GM12874 (cell line): ENCODE data around the gene SIPA1.

Experiments
- TF ChIP-seq, protein P1 (sequence below): IDR thresholded peaks from 2 replicates; pipeline ENCODE4 v1.5.1; 2011; ENCODE audit warnings: low read depth, mild to moderate bottlenecking, control low read depth, low read length, moderate library complexity; ENCODE audit not compliant: insufficient read depth

The SIPA1 gene

DNA sequence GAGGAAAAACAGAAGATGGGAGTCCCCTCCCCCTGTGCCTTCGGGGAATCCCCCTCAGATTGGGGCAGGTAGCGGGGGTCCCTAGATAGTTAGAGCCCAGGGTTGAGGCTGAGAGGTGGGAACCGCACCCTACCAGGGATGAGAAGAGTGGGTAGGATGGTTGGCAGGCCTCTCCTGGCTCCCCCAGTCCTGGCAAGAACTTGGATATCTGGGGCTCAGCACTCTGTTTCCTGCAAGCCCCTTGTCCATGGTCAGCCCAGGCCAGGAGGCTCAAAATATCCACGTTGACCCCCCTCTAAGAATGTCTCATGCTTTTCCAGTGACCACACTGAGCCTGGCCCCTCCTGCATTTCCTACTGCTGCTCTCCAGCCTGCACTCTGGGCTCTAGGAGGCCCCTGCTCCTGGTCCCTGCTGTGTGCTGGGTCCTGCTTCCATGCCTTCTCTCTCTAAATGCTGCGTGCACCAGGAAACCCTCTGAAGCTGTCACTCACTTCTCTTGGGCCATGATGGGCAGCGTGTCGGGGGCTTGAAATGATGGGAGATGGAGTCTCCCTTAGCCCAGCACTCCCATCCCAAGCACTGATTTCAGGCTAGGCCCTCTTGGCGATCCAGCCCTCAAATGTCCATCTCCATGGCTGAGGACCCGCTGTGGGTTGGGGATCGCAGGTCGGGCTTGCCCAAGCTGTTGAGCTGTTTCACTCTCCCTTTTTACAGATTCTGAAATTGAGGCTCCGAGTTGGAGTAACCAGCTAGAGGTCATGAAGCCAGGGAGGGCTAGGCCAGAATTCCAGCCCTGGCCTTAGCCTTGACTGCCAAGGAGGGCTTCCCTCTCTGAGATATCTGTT lies 25.9 kb upstream of the SIPA1 start:
- TF ChIP-seq, protein P1, sequence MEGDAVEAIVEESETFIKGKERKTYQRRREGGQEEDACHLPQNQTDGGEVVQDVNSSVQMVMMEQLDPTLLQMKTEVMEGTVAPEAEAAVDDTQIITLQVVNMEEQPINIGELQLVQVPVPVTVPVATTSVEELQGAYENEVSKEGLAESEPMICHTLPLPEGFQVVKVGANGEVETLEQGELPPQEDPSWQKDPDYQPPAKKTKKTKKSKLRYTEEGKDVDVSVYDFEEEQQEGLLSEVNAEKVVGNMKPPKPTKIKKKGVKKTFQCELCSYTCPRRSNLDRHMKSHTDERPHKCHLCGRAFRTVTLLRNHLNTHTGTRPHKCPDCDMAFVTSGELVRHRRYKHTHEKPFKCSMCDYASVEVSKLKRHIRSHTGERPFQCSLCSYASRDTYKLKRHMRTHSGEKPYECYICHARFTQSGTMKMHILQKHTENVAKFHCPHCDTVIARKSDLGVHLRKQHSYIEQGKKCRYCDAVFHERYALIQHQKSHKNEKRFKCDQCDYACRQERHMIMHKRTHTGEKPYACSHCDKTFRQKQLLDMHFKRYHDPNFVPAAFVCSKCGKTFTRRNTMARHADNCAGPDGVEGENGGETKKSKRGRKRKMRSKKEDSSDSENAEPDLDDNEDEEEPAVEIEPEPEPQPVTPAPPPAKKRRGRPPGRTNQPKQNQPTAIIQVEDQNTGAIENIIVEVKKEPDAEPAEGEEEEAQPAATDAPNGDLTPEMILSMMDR = no peak

DNA sequence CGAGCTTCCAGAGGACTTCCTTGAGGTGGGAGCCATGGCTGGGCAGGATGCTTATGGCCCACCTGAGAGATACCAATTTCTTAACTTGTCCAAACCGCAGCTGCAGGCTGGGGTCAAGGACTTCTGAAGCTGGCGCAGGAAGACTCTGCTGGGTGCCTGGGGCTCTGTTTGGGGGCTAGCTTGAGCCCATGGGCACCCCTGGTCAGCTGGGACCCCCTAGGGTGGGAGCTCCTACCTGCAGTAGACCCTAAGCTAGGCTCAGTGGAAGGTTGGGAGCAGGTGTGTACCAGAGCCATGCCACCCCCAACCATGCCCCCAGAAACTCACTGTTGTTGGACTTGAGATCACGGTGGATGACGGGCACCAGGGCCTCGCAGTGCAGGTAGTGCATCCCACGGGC lies 25.2 kb upstream of the SIPA1 start:
- TF ChIP-seq, protein P1 = no peak

- TF ChIP-seq, protein P1 = no peak
Observed at GRCh38 chr11:65613091-65613928, 24.6 kb upstream of the SIPA1 start.

DNA sequence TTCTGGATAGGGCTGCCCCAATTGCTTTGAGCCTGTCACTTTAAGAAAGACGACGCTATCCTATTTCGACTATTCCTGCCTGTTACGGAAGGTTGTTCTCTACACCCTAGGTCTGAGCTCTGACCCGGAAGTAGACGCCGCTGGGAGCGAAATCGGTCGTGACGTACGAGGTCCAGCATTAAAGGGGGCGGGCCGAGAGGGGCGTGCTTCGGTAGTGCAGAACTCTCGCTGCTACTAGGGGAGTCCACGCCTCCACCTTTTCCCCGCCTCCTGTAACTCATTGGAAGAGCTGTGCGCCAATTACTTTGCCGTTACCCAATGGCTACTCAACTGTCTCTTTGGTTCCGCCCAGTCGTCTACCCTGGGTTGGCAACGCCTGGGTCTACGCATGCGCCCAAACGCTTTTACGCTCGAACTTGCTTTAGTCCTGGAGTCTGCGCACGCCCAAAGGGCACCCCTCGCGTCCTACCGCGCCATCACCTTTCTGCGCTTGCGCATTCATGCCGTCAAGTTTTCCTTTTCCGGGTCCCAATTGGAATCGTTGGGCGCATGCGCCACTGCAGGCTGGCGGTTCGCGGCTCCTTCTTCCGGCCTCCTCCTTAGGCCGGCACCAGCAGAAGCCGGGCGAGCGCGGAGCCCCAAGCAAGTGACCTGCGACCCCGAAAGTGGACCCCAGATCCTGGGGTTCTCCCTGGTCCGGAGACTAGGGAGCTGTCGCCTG lies 22.5 kb upstream of the SIPA1 start, which contains the start of gene PCNX3:
Gene PCNX3, plus strand, starts transcription at position 548 of the 721 bp plus-strand sequence. CDS start 536 bp downstream, outside the sequence.
- TF ChIP-seq, protein P1 = no peak

DNA sequence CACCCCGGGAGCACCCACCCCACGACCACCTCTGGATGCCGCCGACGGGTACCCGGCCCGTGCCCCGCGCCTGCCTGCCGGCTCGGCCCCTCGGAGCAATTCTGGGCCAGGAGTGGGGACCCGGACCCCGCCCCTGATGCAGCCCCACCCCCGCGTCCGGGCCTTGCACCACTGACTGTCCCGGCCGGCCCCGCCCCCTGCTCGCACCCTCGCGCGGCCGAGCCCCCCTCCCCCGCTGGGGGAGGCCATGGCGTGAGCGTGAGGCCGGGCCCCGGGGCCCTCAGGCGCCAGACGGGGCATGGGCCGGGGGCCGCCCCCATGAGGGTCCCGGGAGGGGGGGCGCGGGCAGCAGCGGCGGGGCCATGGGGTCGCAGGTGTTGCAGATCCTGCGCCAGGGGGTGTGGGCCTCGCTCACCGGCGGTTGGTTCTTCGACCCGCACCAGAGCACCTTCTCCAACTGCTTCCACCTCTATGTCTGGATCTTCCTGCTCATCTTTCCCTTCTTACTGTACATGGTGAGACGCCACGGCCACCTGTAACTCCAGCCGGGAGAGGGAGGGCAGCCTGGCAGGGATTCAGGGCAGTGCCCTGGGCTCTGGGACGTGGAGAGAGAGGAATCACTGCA lies 21.8 kb upstream of the SIPA1 start:
- TF ChIP-seq, protein P1 = no peak

DNA sequence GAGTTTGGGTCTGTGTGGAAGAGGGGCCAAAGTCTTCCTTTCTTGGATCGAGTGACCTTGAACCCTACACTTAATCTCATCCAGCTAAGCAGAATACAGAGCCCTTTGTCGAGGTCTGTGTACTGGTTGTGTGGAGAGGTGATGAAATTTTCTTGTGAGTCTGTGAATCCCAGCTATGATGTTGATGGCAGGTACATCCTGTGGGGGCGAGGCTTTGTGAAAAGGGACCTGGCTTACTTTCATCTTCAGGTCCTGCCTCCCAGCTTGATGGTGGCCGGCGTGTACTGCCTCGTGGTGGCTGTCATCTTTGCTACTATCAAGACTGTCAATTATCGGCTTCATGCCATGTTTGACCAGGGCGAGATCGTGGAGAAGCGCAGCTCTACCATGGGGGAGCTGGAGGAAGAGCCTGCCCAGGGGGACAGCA lies 21.3 kb upstream of the SIPA1 start:
- TF ChIP-seq, protein P1 = no peak
